ENCODE data around the gene RUNX2. TPM values are rescaled to one million over a fixed set of nuclear protein-coding genes. Genes with fewer than 3 reads are reported as not detected.
"Not testable (repeated sequence)": the region's sequence is repeated elsewhere in the genome, so short reads cannot be mapped to it uniquely, and the experiment has no call there.

Gene RUNX2
- total RNA-seq, 1 donor from 2014 or later, result 26.1 TPM

DNA sequence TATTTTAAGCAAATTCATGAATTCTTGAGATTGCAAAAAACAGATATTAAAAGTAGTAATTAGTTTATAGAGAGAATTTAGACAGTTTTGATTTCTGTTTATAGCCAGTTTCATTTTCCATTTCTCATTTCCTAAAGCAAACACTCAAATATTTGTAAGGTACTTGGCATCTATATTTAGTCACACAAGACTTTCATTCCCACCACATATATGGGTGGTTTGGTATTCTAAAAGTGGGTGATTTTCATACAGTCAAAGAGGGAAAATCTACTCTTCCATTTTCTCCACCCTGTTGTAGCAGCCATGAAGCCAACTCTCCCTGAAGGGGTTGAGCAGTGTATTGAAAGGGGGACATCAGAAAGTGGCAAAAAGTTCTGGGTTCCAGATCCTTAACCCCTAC lies 230.7 kb downstream of the RUNX2 start:
- no peak overlapping the region for H3K4me2 ChIP-seq (ENCODE audit: low read length)
- no peaks in the 10 kb centered on the region for H3K27me3 ChIP-seq (ENCODE audit: insufficient read depth, low read length)
- no peak overlapping the region for H3K9ac ChIP-seq (ENCODE audit: low read length)
- DNase-seq (ENCODE audit: low read depth), result no peak
- Mint-ChIP-seq H3K36me3 (ENCODE audit: low read depth, unreplicated experiment) (no peaks in the 10 kb centered on the region), H3K27me3 (ENCODE audit: low read depth, unreplicated experiment) (peaks cover 1% of the 10 kb centered on the region), H3K4me3 (ENCODE audit: unreplicated experiment) (no peak overlapping the region), H3K4me1 (ENCODE audit: low read depth, unreplicated experiment) (peaks cover 21% of the 10 kb centered on the region), H3K9me3 (ENCODE audit: unreplicated experiment) (no peaks in the 10 kb centered on the region), H3K27ac (ENCODE audit: unreplicated experiment) (no peak overlapping the region)
- TF ChIP-seq, protein P1, sequence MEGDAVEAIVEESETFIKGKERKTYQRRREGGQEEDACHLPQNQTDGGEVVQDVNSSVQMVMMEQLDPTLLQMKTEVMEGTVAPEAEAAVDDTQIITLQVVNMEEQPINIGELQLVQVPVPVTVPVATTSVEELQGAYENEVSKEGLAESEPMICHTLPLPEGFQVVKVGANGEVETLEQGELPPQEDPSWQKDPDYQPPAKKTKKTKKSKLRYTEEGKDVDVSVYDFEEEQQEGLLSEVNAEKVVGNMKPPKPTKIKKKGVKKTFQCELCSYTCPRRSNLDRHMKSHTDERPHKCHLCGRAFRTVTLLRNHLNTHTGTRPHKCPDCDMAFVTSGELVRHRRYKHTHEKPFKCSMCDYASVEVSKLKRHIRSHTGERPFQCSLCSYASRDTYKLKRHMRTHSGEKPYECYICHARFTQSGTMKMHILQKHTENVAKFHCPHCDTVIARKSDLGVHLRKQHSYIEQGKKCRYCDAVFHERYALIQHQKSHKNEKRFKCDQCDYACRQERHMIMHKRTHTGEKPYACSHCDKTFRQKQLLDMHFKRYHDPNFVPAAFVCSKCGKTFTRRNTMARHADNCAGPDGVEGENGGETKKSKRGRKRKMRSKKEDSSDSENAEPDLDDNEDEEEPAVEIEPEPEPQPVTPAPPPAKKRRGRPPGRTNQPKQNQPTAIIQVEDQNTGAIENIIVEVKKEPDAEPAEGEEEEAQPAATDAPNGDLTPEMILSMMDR (IDR thresholded peaks at IDR 0.05; ENCODE audit: insufficient read depth, low read depth, low read length), result no peak
- TF ChIP-seq EZH2 (IDR thresholded peaks at IDR 0.05; ENCODE audit: insufficient read depth, low read length), result no peak
- no peaks in the 10 kb centered on the region for H3K79me2 ChIP-seq (ENCODE audit: insufficient read depth, low read length)
- no peak overlapping the region for H2AFZ ChIP-seq (ENCODE audit: low read depth, low read length)
- H3K36me3 ChIP-seq (ENCODE audit: insufficient read depth, low read length), result no peaks in the 10 kb centered on the region
- no peaks in the 10 kb centered on the region for H4K20me1 ChIP-seq (ENCODE audit: insufficient read depth, low read length)
- no peak for FAIRE-seq
- H3K4me1 ChIP-seq (ENCODE audit: insufficient read depth, low read length), result peaks cover 18% of the 10 kb centered on the region
- no peak overlapping the region for H3K4me3 ChIP-seq (ENCODE audit: insufficient read depth, low read depth, low read length)
- H3K9me3 ChIP-seq (ENCODE audit: insufficient read depth, low read depth, low read length), result no peaks in the 10 kb centered on the region
- H3K27ac ChIP-seq (ENCODE audit: low read depth, low read length), result no peak overlapping the region

DNA sequence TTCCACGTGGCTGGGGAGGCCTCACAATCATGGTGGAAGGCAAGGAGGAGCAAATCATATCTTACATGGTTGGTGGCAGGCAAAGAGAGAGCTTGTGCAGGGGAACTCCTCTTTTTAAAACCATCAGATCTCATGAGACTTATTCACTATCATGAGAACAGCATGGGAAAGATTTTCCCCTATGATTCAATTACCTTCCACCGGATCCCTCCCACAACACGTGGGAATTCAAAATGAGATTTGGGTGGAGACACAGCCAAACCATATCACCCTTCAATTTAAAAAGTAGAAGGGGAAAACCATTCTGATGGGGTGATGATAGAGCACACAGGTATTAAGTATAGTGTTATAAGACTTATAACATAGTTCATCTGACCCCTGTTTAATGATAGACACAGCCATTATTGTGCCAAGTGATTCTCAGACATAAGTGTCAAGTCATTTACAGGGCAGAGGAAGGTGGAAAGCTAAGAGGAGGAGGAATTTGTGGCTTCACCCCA lies 232.2 kb downstream of the RUNX2 start:
- H3K36me3 ChIP-seq (ENCODE audit: insufficient read depth, low read length); H3K27ac ChIP-seq (ENCODE audit: low read depth, low read length); H3K79me2 ChIP-seq (ENCODE audit: insufficient read depth, low read length); H3K36me3 Mint-ChIP-seq (ENCODE audit: low read depth, unreplicated experiment); H3K4me3 Mint-ChIP-seq (ENCODE audit: unreplicated experiment); H2AFZ ChIP-seq (ENCODE audit: low read depth, low read length); H3K9ac ChIP-seq (ENCODE audit: low read length); DNase-seq (ENCODE audit: low read depth); H3K9me3 Mint-ChIP-seq (ENCODE audit: unreplicated experiment); H3K27me3 Mint-ChIP-seq (ENCODE audit: low read depth, unreplicated experiment); H4K20me1 ChIP-seq (ENCODE audit: insufficient read depth, low read length); H3K27me3 ChIP-seq (ENCODE audit: insufficient read depth, low read length); H3K4me2 ChIP-seq (ENCODE audit: low read length); H3K27ac Mint-ChIP-seq (ENCODE audit: unreplicated experiment); H3K9me3 ChIP-seq (ENCODE audit: insufficient read depth, low read depth, low read length); FAIRE-seq; H3K4me3 ChIP-seq (ENCODE audit: insufficient read depth, low read depth, low read length): not testable (repeated sequence)
- peaks cover 12% of the 10 kb centered on the region for H3K4me1 Mint-ChIP-seq (ENCODE audit: low read depth, unreplicated experiment)
- H3K4me1 ChIP-seq (ENCODE audit: insufficient read depth, low read length), result peaks cover 13% of the 10 kb centered on the region

DNA sequence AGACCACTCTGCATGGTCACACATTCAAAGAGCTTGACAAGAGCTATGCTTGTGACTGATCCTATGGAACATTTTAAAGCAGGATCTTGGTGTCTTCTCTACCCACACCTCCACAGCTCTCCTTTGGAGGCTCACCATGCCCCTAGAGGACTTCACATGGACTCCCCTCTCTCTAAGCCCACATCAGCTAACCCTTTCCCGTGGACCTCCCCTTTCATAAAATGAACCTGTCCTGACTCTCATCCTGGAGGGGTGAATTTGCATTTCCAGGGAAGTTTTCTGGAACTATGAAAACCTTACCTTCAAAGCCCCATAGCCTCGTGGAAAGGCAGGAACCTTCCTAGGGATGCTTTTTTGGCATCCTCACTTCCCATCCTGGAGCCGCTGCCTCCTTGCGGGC lies 234.0 kb downstream of the RUNX2 start:
- H4K20me1 ChIP-seq (ENCODE audit: insufficient read depth, low read length), result no peaks in the 10 kb centered on the region

More for the DNA sequence above, 234.0 kb downstream of the RUNX2 start:
- Mint-ChIP-seq H3K27me3 (ENCODE audit: low read depth, unreplicated experiment) (peaks cover 1% of the 10 kb centered on the region), H3K27ac (ENCODE audit: unreplicated experiment) (no peak overlapping the region), H3K4me3 (ENCODE audit: unreplicated experiment) (no peak overlapping the region), H3K4me1 (ENCODE audit: low read depth, unreplicated experiment) (peaks cover 15% of the 10 kb centered on the region), H3K36me3 (ENCODE audit: low read depth, unreplicated experiment) (peaks cover 2% of the 10 kb centered on the region), H3K9me3 (ENCODE audit: unreplicated experiment) (peaks cover 2% of the 10 kb centered on the region)
- H3K79me2 ChIP-seq (ENCODE audit: insufficient read depth, low read length), result no peaks in the 10 kb centered on the region
- no peak overlapping the region for H2AFZ ChIP-seq (ENCODE audit: low read depth, low read length)
- TF ChIP-seq EZH2 (IDR thresholded peaks at IDR 0.05; ENCODE audit: insufficient read depth, low read length), result no peak
- TF ChIP-seq, protein P1 (IDR thresholded peaks at IDR 0.05; ENCODE audit: insufficient read depth, low read depth, low read length), result no peak
- FAIRE-seq (no peak), DNase-seq (ENCODE audit: low read depth) (no peak)
- no peak overlapping the region for H3K27ac ChIP-seq (ENCODE audit: low read depth, low read length)
- no peaks in the 10 kb centered on the region for H3K9me3 ChIP-seq (ENCODE audit: insufficient read depth, low read depth, low read length)
- H3K4me2 ChIP-seq (ENCODE audit: low read length), result no peak overlapping the region
- no peaks in the 10 kb centered on the region for H3K36me3 ChIP-seq (ENCODE audit: insufficient read depth, low read length)
- no peak overlapping the region for H3K4me3 ChIP-seq (ENCODE audit: insufficient read depth, low read depth, low read length)
- peaks cover 9% of the 10 kb centered on the region for H3K4me1 ChIP-seq (ENCODE audit: insufficient read depth, low read length)
- no peak overlapping the region for H3K9ac ChIP-seq (ENCODE audit: low read length)
- no peaks in the 10 kb centered on the region for H3K27me3 ChIP-seq (ENCODE audit: insufficient read depth, low read length)
